ENCODE results near the gene RNFT2.
"Not testable (repeated sequence)": the region's sequence is repeated elsewhere in the genome, so short reads cannot be mapped to it uniquely, and the experiment has no call there.

RNFT2 gene

GRCh38 chr12:116745554-116745953 lies 7.4 kb downstream of the RNFT2 start:
- DNase-seq: no peak

- DNase-seq: no peak
These were observed 11.8 kb downstream of the RNFT2 start for GRCh38 chr12:116749884-116750283.

- DNase-seq: no peak
These were observed 12.2 kb downstream of the RNFT2 start for GRCh38 chr12:116750298-116750697.

- DNase-seq: not testable (repeated sequence)
These were observed 16.0 kb downstream of the RNFT2 start for GRCh38 chr12:116754097-116754496.

- not testable (repeated sequence) for DNase-seq
These were observed 16.7 kb downstream of the RNFT2 start for GRCh38 chr12:116754783-116755182.

- no peak for DNase-seq
These were observed 21.9 kb downstream of the RNFT2 start for GRCh38 chr12:116759783-116760621.

- no peak for DNase-seq
These were observed 22.5 kb downstream of the RNFT2 start for GRCh38 chr12:116760622-116761020.

- DNase-seq: no peak
These were observed 23.4 kb downstream of the RNFT2 start for GRCh38 chr12:116761499-116761898.

GRCh38 chr12:116765271-116765670 lies 27.2 kb downstream of the RNFT2 start:
- DNase-seq: no peak

- no peak for DNase-seq
These were observed 28.2 kb downstream of the RNFT2 start for GRCh38 chr12:116766285-116766684.

GRCh38 chr12:116766746-116767145 lies 28.6 kb downstream of the RNFT2 start:
- no peak for DNase-seq

GRCh38 chr12:116771651-116772050 lies 33.5 kb downstream of the RNFT2 start:
- no peak for DNase-seq

GRCh38 chr12:116773276-116773731 lies 35.2 kb downstream of the RNFT2 start:
- no peak for DNase-seq

- no peak for DNase-seq
These were observed 35.9 kb downstream of the RNFT2 start for GRCh38 chr12:116774020-116774419.

GRCh38 chr12:116777245-116777644 lies 39.1 kb downstream of the RNFT2 start:
- no peak for DNase-seq

GRCh38 chr12:116779597-116779996 lies 41.5 kb downstream of the RNFT2 start:
- DNase-seq: no peak

- DNase-seq: no peak
These were observed 42.8 kb downstream of the RNFT2 start for GRCh38 chr12:116780942-116781341.

GRCh38 chr12:116783525-116784237 lies 45.6 kb downstream of the RNFT2 start:
- no peak for DNase-seq

- DNase-seq: no peak
These were observed 46.1 kb downstream of the RNFT2 start for GRCh38 chr12:116784238-116784612.

GRCh38 chr12:116789562-116789961 lies 51.4 kb downstream of the RNFT2 start:
- DNase-seq: not testable (repeated sequence)

GRCh38 chr12:116790066-116790465 lies 52.0 kb downstream of the RNFT2 start:
- no peak for DNase-seq

GRCh38 chr12:116792403-116792802 lies 54.3 kb downstream of the RNFT2 start:
- DNase-seq: no peak

- DNase-seq: no peak
These were observed 56.6 kb downstream of the RNFT2 start for GRCh38 chr12:116794725-116795124.

GRCh38 chr12:116797885-116798284 lies 59.8 kb downstream of the RNFT2 start:
- no peak for DNase-seq

All from activated T-cell treated with anti-CD3 and anti-CD28 coated beads for 4 hours (primary cell).